ENCODE data around the gene SH3TC2.
"Not testable (repeated sequence)": the region's sequence is repeated elsewhere in the genome, so short reads cannot be mapped to it uniquely, and the experiment has no call there.

Gene SH3TC2

DNA sequence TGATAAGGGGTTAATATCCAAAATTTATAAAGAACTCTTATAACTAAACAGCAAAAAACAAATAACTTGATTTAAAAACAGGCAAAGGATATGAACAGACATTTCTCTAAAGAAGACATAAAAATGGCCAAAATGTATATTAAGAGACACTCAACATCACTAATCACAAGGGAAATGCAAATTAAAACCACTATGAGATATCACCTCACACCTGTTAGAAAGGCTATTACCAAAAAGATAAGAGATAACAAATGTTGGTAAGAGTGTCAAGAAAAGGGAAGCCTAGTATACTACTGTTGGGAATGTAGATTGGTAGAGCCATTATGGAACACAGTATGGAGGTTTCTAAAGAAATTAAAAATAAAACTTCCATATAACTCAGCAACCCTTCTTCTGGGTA is 19.4 kb upstream of the SH3TC2 start:
- Histone ChIP-seq H3K9me3 (ENCODE audit: control insufficient read depth in 5 of 5, low read length in 5 of 5) (no peaks in the 10 kb centered on the region), H3K36me3 (ENCODE audit: control insufficient read depth in 5 of 5, insufficient read depth in 5 of 5, low read length in 5 of 5) (no peaks in the 10 kb centered on the region), H3K27ac (ENCODE audit: low read depth, low read length) (no peak overlapping the region), H3K9ac (ENCODE audit: low read length in 5 of 5) (no peak overlapping the region), H3K4me1 (ENCODE audit: control insufficient read depth in 5 of 5, insufficient read depth in 5 of 5, low read length in 5 of 5) (no peaks in the 10 kb centered on the region), H3K27me3 (ENCODE audit: control insufficient read depth in 5 of 5, insufficient read depth in 4 of 5, low read length in 5 of 5) (no peaks in the 10 kb centered on the region), H3K4me3 (ENCODE audit: low read depth in 1 of 5, low read length in 5 of 5) (no peak overlapping the region)

DNA sequence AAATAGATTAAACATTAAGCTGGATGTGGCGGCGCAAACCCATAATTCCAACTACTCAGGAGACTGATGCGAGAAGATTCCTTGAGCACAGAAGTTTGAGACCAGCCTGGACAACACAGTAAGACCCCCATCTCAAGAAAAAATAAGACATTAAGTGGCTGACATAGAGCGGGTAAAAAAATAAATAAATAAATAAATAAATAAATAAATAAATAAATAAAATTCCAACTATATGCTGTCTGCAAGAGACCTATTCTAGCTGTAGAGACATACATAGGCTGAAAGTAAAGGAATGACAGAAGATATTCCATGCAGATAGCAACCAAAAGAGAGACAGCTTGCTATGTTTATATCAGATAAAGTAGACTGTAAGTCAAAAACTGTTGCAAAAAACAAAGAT is 17.4 kb upstream of the SH3TC2 start:
- Histone ChIP-seq H3K9ac (ENCODE audit: low read length in 5 of 5) (no peak overlapping the region), H3K9me3 (ENCODE audit: control insufficient read depth in 5 of 5, low read length in 5 of 5) (no peaks in the 10 kb centered on the region), H3K4me3 (ENCODE audit: low read depth in 1 of 5, low read length in 5 of 5) (no peak overlapping the region), H3K27ac (ENCODE audit: low read depth, low read length) (no peak overlapping the region), H3K4me1 (ENCODE audit: control insufficient read depth in 5 of 5, insufficient read depth in 5 of 5, low read length in 5 of 5) (no peaks in the 10 kb centered on the region), H3K27me3 (ENCODE audit: control insufficient read depth in 5 of 5, insufficient read depth in 4 of 5, low read length in 5 of 5) (no peaks in the 10 kb centered on the region), H3K36me3 (ENCODE audit: control insufficient read depth in 5 of 5, insufficient read depth in 5 of 5, low read length in 5 of 5) (no peaks in the 10 kb centered on the region)

DNA sequence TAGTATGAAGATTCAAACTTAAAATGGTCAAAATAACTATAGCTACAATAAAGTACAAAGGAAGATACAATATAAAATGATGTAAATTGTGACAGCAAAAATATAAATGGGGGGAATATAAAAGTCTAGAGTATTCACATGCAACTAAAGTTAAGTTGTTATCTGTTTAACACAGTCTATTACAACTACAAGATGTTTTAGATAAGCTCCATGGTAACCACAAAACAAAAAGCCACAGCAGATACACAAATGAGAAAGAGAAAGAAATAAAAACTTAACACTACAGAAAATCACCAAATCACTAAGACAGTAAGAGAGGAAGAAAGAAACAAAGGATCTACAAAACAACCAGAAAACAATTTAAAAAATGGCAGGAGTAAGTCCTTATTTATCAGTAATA is 17.0 kb upstream of the SH3TC2 start:
- Histone ChIP-seq H3K27me3 (ENCODE audit: control insufficient read depth in 5 of 5, insufficient read depth in 4 of 5, low read length in 5 of 5) (no peaks in the 10 kb centered on the region), H3K4me1 (ENCODE audit: control insufficient read depth in 5 of 5, insufficient read depth in 5 of 5, low read length in 5 of 5) (no peaks in the 10 kb centered on the region), H3K9me3 (ENCODE audit: control insufficient read depth in 5 of 5, low read length in 5 of 5) (no peaks in the 10 kb centered on the region), H3K36me3 (ENCODE audit: control insufficient read depth in 5 of 5, insufficient read depth in 5 of 5, low read length in 5 of 5) (no peaks in the 10 kb centered on the region), H3K27ac (ENCODE audit: low read depth, low read length) (no peak overlapping the region), H3K9ac (ENCODE audit: low read length in 5 of 5) (no peak overlapping the region), H3K4me3 (ENCODE audit: low read depth in 1 of 5, low read length in 5 of 5) (no peak overlapping the region)

DNA sequence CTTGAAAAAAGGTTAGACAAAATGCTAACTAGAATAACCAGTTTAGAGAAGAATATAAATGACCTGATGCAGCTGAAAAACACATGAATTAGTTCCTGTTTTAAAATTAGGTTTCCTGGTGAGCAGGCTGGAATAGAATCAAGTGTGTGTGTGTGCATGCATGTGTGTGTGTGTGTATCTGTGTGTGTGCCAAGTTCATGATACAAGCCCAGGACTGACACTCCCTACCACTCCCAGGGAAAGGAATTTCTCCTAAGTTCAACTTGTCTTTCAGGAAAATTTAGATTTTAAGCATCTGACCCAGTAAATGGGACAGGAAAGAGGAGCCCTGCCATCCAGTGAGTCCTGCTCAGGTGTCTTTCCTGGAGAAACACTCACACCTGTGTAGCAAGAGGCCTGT is 11.2 kb upstream of the SH3TC2 start:
- H3K27ac ChIP-seq (ENCODE audit: low read depth, low read length); H3K4me3 ChIP-seq (ENCODE audit: low read depth in 1 of 5, low read length in 5 of 5); H3K27me3 ChIP-seq (ENCODE audit: control insufficient read depth in 5 of 5, insufficient read depth in 4 of 5, low read length in 5 of 5); H3K9me3 ChIP-seq (ENCODE audit: control insufficient read depth in 5 of 5, low read length in 5 of 5); H3K36me3 ChIP-seq (ENCODE audit: control insufficient read depth in 5 of 5, insufficient read depth in 5 of 5, low read length in 5 of 5); H3K9ac ChIP-seq (ENCODE audit: low read length in 5 of 5): not testable (repeated sequence)
- peaks cover 0 to 23% (median 4%) of the 10 kb centered on the region in 5 donors for H3K4me1 ChIP-seq (ENCODE audit: control insufficient read depth in 5 of 5, insufficient read depth in 5 of 5, low read length in 5 of 5)

DNA sequence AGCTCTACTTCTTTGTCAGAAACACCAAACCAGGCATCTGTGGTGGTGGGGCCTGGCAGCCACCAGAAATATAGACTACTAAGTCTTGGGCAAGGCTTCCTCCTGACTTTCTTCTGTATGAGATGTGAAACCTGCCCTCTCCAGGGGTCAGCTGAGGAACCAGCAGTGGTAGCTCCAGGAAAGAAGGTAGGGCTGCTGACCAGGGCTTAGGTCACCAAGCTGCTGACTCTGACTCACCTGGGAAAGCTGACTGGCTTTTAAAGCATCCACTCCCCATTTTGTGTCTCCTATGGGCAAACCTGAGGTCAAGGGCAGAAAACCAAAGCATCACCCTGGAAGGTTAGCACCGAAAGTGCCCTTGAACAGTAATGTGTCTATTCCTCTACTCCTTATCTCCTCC is 10.4 kb upstream of the SH3TC2 start:
- H3K27ac ChIP-seq (ENCODE audit: low read depth, low read length): no peak overlapping the region
- no peaks in the 10 kb centered on the region for H3K27me3 ChIP-seq (ENCODE audit: control insufficient read depth in 5 of 5, insufficient read depth in 4 of 5, low read length in 5 of 5)
- no peaks in the 10 kb centered on the region for H3K36me3 ChIP-seq (ENCODE audit: control insufficient read depth in 5 of 5, insufficient read depth in 5 of 5, low read length in 5 of 5)
- H3K4me1 ChIP-seq (ENCODE audit: control insufficient read depth in 5 of 5, insufficient read depth in 5 of 5, low read length in 5 of 5): peaks cover 0 to 23% (median 4%) of the 10 kb centered on the region in 5 donors
- no peak overlapping the region for H3K9ac ChIP-seq (ENCODE audit: low read length in 5 of 5)
- no peak overlapping the region for H3K4me3 ChIP-seq (ENCODE audit: low read depth in 1 of 5, low read length in 5 of 5)
- no peaks in the 10 kb centered on the region for H3K9me3 ChIP-seq (ENCODE audit: control insufficient read depth in 5 of 5, low read length in 5 of 5)

DNA sequence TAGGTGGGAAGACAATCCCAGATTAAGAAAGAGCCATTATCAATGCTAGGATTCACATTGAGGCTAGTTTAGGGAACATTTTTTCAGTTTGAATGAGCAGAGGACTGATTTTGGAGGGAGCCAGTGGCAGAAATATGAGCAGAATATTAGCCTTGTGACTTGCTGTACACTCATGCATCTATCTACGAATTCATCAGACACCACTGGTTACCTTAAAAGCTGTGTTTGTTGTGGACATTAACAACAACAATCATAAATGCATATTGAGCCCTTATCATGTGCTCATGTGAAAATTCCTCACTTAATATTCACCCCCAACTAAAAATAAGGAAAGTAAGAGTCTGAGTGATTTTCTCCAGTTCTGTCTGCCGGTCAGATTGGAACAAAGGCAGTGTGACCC is 9.9 kb upstream of the SH3TC2 start:
- Histone ChIP-seq H3K4me1 (ENCODE audit: control insufficient read depth in 5 of 5, insufficient read depth in 5 of 5, low read length in 5 of 5) (peaks cover 0 to 23% (median 4%) of the 10 kb centered on the region in 5 donors), H3K27ac (ENCODE audit: low read depth, low read length) (no peak overlapping the region), H3K4me3 (ENCODE audit: low read depth in 1 of 5, low read length in 5 of 5) (no peak overlapping the region), H3K27me3 (ENCODE audit: control insufficient read depth in 5 of 5, insufficient read depth in 4 of 5, low read length in 5 of 5) (no peaks in the 10 kb centered on the region), H3K9ac (ENCODE audit: low read length in 5 of 5) (no peak overlapping the region), H3K36me3 (ENCODE audit: control insufficient read depth in 5 of 5, insufficient read depth in 5 of 5, low read length in 5 of 5) (no peaks in the 10 kb centered on the region), H3K9me3 (ENCODE audit: control insufficient read depth in 5 of 5, low read length in 5 of 5) (no peaks in the 10 kb centered on the region)

DNA sequence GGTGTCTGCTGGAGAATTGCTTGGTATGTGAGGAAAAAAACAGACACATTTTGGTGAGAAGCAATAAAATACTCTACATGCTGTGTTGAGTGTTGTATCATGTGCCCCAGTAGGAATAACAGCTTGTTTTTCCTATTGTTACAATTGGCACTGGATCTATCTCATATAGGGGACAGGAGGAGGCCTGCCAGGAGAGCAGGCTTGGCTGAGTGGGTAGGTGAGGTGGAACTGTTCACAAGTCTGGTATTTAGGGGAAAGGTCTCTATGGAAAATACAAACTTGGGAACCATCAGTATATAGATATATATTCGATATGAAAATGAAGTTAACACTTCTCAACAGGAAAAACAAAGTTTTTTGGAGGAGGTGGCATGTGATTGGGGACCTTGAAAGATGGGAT is 9.5 kb upstream of the SH3TC2 start:
- H3K4me1 ChIP-seq (ENCODE audit: control insufficient read depth in 5 of 5, insufficient read depth in 5 of 5, low read length in 5 of 5): peaks cover 0 to 23% (median 4%) of the 10 kb centered on the region in 5 donors
- no peak overlapping the region for H3K9ac ChIP-seq (ENCODE audit: low read length in 5 of 5)
- H3K9me3 ChIP-seq (ENCODE audit: control insufficient read depth in 5 of 5, low read length in 5 of 5): no peaks in the 10 kb centered on the region
- H3K4me3 ChIP-seq (ENCODE audit: low read depth in 1 of 5, low read length in 5 of 5): no peak overlapping the region
- H3K36me3 ChIP-seq (ENCODE audit: control insufficient read depth in 5 of 5, insufficient read depth in 5 of 5, low read length in 5 of 5): no peaks in the 10 kb centered on the region
- no peaks in the 10 kb centered on the region for H3K27me3 ChIP-seq (ENCODE audit: control insufficient read depth in 5 of 5, insufficient read depth in 4 of 5, low read length in 5 of 5)
- H3K27ac ChIP-seq (ENCODE audit: low read depth, low read length): no peak overlapping the region

DNA sequence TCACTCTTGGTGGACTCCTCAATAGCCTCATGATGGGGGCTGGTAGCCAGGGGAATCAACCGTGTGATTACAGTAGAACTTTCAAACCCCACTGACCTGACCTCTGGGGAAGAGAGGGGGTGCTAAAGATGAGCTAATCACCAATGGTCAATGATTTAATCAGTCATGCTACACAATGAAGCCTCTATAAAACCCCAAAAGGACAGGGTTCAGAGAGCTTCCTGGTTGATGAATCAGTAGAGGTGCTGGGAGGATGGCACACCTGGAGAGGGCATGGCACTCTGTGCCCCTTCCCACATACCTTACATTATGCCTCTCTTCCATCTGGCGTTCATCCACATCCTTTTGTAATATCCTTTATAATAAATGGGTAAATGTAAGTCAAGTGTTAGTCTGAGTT is 8.9 kb upstream of the SH3TC2 start:
- Histone ChIP-seq H3K4me3 (ENCODE audit: low read depth in 1 of 5, low read length in 5 of 5) (no peak overlapping the region), H3K27me3 (ENCODE audit: control insufficient read depth in 5 of 5, insufficient read depth in 4 of 5, low read length in 5 of 5) (no peaks in the 10 kb centered on the region), H3K36me3 (ENCODE audit: control insufficient read depth in 5 of 5, insufficient read depth in 5 of 5, low read length in 5 of 5) (no peaks in the 10 kb centered on the region), H3K9me3 (ENCODE audit: control insufficient read depth in 5 of 5, low read length in 5 of 5) (no peaks in the 10 kb centered on the region), H3K9ac (ENCODE audit: low read length in 5 of 5) (no peak overlapping the region), H3K4me1 (ENCODE audit: control insufficient read depth in 5 of 5, insufficient read depth in 5 of 5, low read length in 5 of 5) (peaks cover 0 to 23% (median 4%) of the 10 kb centered on the region in 5 donors), H3K27ac (ENCODE audit: low read depth, low read length) (no peak overlapping the region)

DNA sequence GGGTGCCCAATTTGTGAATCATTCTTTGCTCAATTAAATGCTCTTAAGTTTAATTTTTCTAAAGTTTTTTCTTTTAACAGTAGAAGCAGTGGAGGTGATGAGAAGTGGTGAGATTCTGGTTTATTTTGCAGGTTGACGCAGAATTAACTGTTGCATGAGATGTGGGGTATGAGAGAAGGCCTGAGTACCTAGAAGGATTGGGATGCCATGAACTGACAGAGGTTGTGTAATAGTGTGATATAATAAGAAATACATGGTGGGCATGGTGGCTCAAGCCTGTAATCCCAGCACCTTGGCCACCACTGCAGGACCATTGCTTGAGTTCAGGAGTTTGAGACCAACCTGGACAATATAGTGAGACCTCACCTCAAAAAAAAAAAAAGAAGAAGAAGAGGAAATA is 8.4 kb upstream of the SH3TC2 start:
- peaks cover 0 to 23% (median 4%) of the 10 kb centered on the region in 5 donors for H3K4me1 ChIP-seq (ENCODE audit: control insufficient read depth in 5 of 5, insufficient read depth in 5 of 5, low read length in 5 of 5)
- H3K4me3 ChIP-seq (ENCODE audit: low read depth in 1 of 5, low read length in 5 of 5): no peak overlapping the region
- no peaks in the 10 kb centered on the region for H3K9me3 ChIP-seq (ENCODE audit: control insufficient read depth in 5 of 5, low read length in 5 of 5)
- H3K27ac ChIP-seq (ENCODE audit: low read depth, low read length): no peak overlapping the region
- no peak overlapping the region for H3K9ac ChIP-seq (ENCODE audit: low read length in 5 of 5)
- no peaks in the 10 kb centered on the region for H3K36me3 ChIP-seq (ENCODE audit: control insufficient read depth in 5 of 5, insufficient read depth in 5 of 5, low read length in 5 of 5)
- H3K27me3 ChIP-seq (ENCODE audit: control insufficient read depth in 5 of 5, insufficient read depth in 4 of 5, low read length in 5 of 5): no peaks in the 10 kb centered on the region

DNA sequence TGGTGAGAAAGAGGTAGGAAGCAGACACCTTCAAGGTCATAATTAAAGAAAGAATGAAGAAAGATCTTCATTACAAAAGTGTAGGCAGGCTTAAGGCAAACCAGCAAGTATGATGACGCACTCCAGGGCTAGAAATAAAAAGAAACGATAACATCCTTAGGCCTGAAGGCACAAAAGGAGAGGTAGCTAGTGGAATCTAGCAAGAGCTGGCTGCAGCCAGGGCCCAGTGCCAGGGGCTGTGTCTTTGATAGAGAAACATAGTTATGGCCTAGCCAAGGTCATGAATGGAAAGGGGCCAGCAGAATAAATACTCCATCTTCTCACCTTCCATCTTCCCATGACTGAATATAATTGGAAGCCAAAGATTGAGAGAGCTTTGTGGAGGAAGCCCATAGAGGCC is 6.8 kb upstream of the SH3TC2 start:
- H3K9me3 ChIP-seq (ENCODE audit: control insufficient read depth in 5 of 5, low read length in 5 of 5): no peaks in the 10 kb centered on the region
- H3K9ac ChIP-seq (ENCODE audit: low read length in 5 of 5): no peak overlapping the region
- H3K27me3 ChIP-seq (ENCODE audit: control insufficient read depth in 5 of 5, insufficient read depth in 4 of 5, low read length in 5 of 5): no peaks in the 10 kb centered on the region
- no peaks in the 10 kb centered on the region for H3K36me3 ChIP-seq (ENCODE audit: control insufficient read depth in 5 of 5, insufficient read depth in 5 of 5, low read length in 5 of 5)
- H3K27ac ChIP-seq (ENCODE audit: low read depth, low read length): no peak overlapping the region
- peaks cover 0 to 32% (median 4%) of the 10 kb centered on the region in 5 donors for H3K4me1 ChIP-seq (ENCODE audit: control insufficient read depth in 5 of 5, insufficient read depth in 5 of 5, low read length in 5 of 5)
- H3K4me3 ChIP-seq (ENCODE audit: low read depth in 1 of 5, low read length in 5 of 5): no peak overlapping the region

DNA sequence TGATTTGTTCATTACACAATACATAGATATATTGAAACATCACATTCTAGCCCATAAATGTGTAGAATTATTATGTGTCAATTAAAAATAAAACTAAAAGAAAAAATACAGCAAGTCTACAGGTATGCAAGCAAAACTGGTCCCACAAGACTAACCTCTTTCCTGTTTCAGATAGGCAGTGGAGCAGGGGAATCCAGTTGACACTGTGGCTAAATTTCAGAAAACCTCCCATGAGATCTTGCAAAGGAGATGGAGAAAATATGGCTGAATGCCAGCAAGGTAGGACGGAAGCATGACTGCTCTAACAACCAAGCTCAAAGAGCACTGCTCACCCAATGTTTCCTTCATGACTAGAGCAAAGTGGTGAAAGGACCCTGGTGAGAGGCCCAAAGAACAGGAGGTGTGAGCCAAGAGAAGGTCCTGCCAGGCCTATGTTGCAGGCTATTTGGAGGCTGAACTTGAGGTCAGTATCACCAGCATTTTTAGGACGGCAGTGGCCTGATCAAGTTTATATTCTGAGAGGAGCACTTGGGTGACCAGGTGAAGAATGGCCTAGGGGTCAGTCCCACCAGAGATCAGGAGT is 1.1 kb upstream of the SH3TC2 start:
- H3K4me1 ChIP-seq (ENCODE audit: control insufficient read depth in 5 of 5, insufficient read depth in 5 of 5, low read length in 5 of 5): peaks cover 3 to 54% (median 13%) of the 10 kb centered on the region in 5 donors
- no peaks in the 10 kb centered on the region for H3K27me3 ChIP-seq (ENCODE audit: control insufficient read depth in 5 of 5, insufficient read depth in 4 of 5, low read length in 5 of 5)
- H3K9me3 ChIP-seq (ENCODE audit: control insufficient read depth in 5 of 5, low read length in 5 of 5): no peaks in the 10 kb centered on the region
- H3K9ac ChIP-seq (ENCODE audit: low read length in 5 of 5): no peak overlapping the region
- peak overlapping the region; percentile 55 for H3K27ac ChIP-seq (ENCODE audit: low read depth, low read length)
- H3K4me3 ChIP-seq (ENCODE audit: low read depth in 1 of 5, low read length in 5 of 5): no peak overlapping the region
- H3K36me3 ChIP-seq (ENCODE audit: control insufficient read depth in 5 of 5, insufficient read depth in 5 of 5, low read length in 5 of 5): no peaks in the 10 kb centered on the region
